IMR-90 (cell line): Measurements from ENCODE around the gene NELFCD.

Experiments
- CEBPB ChIP-seq: IDR thresholded peaks from 2 replicates; pipeline ENCODE4 v1.6.1; 2012; ENCODE audit warnings: low read depth, low read length, improper control_type of control experiment
- CTCF ChIP-seq: conservative IDR thresholded peaks from 2 replicates; pipeline ENCODE4 v1.5.1; 2012; ENCODE audit warnings: mild to moderate bottlenecking, low read depth, low read length, improper control_type of control experiment
- MAZ ChIP-seq: IDR thresholded peaks from 2 replicates; pipeline ENCODE4 v1.6.1; 2012; ENCODE audit warnings: low read depth, mild to moderate bottlenecking, low read length, improper control_type of control experiment, moderate library complexity, borderline replicate concordance
- NFE2L2 ChIP-seq: fragments of 150-350 bp; IDR thresholded peaks from 2 replicates; pipeline ENCODE4 v1.6.1; 2016; ENCODE audit warnings: low read depth, mild to moderate bottlenecking, low read length
- POLR2A ChIP-seq: IDR thresholded peaks from 2 replicates; pipeline ENCODE4 v1.6.1; 2012; ENCODE audit warnings: mild to moderate bottlenecking, low read depth, low read length
- RAD21 ChIP-seq: IDR thresholded peaks from 2 replicates; pipeline ENCODE4 v1.6.1; 2012; ENCODE audit warnings: low read length, improper control_type of control experiment
- RFX5 ChIP-seq: IDR thresholded peaks from 2 replicates; pipeline ENCODE4 v1.8.0; 2012; ENCODE audit warnings: low read depth, mild to moderate bottlenecking, low read length, moderate library complexity
- USF2 ChIP-seq: fragments of 150-350 bp; IDR thresholded peaks from 2 replicates; pipeline ENCODE4 v1.6.1; 2017; ENCODE audit warnings: mild to moderate bottlenecking, antibody characterized with exemption, low read length, low read depth
- TF ChIP-seq, protein P1 (sequence below): fragments of 150-350 bp; IDR thresholded peaks from 2 replicates; pipeline ENCODE4 v1.6.1; 2016; ENCODE audit warnings: low read depth, mild to moderate bottlenecking, low read length, moderate library complexity, borderline replicate concordance

- TF ChIP-seq CTCF (no peak), POLR2A (no peak), RFX5 (no peak), CEBPB (no peak), NFE2L2 (no peak), USF2 (no peak), MAZ (no peak), RAD21 (no peak)
- TF ChIP-seq, protein P1, sequence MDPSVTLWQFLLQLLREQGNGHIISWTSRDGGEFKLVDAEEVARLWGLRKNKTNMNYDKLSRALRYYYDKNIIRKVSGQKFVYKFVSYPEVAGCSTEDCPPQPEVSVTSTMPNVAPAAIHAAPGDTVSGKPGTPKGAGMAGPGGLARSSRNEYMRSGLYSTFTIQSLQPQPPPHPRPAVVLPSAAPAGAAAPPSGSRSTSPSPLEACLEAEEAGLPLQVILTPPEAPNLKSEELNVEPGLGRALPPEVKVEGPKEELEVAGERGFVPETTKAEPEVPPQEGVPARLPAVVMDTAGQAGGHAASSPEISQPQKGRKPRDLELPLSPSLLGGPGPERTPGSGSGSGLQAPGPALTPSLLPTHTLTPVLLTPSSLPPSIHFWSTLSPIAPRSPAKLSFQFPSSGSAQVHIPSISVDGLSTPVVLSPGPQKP, result no peak
Observed at GRCh38 chr20:58989196-58989595, 8.1 kb downstream of the NELFCD start.
